CD1c-positive myeloid dendritic cell (primary cell): ENCODE results near the gene GPHA2.

ENCODE experiments used
- DNase-seq: peaks from one replicate; pipeline ENCODE4 v3.0.0-alpha.2; 2016; ENCODE audit errors: extremely low spot score

The GPHA2 gene

GRCh38 chr11:64891215-64891848, 44.4 kb downstream of the GPHA2 start:
- no peak for DNase-seq

- no peak for DNase-seq
Measured at GRCh38 chr11:64890522-64890939, 45.2 kb downstream of the GPHA2 start.

- DNase-seq = no peak
Measured at GRCh38 chr11:64888729-64889511, 46.8 kb downstream of the GPHA2 start.

GRCh38 chr11:64888406-64888728, 47.3 kb downstream of the GPHA2 start:
- no peak for DNase-seq

GRCh38 chr11:64887757-64888405, 47.8 kb downstream of the GPHA2 start:
- DNase-seq = peak; percentile 91

- no peak for DNase-seq
Measured at GRCh38 chr11:64887234-64887756, 48.4 kb downstream of the GPHA2 start.

- peak; percentile 87 for DNase-seq
Measured at GRCh38 chr11:64885367-64886286, 50.1 kb downstream of the GPHA2 start.
